ENCODE data around the gene KIRREL3. TPM values are rescaled to one million over a fixed set of nuclear protein-coding genes. Genes with fewer than 3 reads are reported as not detected.

The KIRREL3 gene
- polyA plus RNA-seq, 1 donor: 0.80 TPM

- DNase-seq (ENCODE audit: low read depth): no peak
These were observed 260.9 kb downstream of the KIRREL3 start for GRCh38 chr11:126739499-126740145.

- DNase-seq (ENCODE audit: low read depth): no peak
These were observed 262.1 kb downstream of the KIRREL3 start for GRCh38 chr11:126738295-126739031.

- DNase-seq (ENCODE audit: low read depth): no peak
These were observed 263.6 kb downstream of the KIRREL3 start for GRCh38 chr11:126736682-126737572.

- no peak for DNase-seq (ENCODE audit: low read depth)
These were observed 265.8 kb downstream of the KIRREL3 start for GRCh38 chr11:126734752-126735151.

GRCh38 chr11:126733685-126734084 is 266.9 kb downstream of the KIRREL3 start:
- DNase-seq (ENCODE audit: low read depth): no peak

- no peak for DNase-seq (ENCODE audit: low read depth)
These were observed 267.6 kb downstream of the KIRREL3 start for GRCh38 chr11:126732981-126733380.

- no peak for DNase-seq (ENCODE audit: low read depth)
These were observed 268.9 kb downstream of the KIRREL3 start for GRCh38 chr11:126731576-126732142.

GRCh38 chr11:126727381-126727780 is 273.2 kb downstream of the KIRREL3 start:
- DNase-seq (ENCODE audit: low read depth): no peak

- no peak for DNase-seq (ENCODE audit: low read depth)
These were observed 275.0 kb downstream of the KIRREL3 start for GRCh38 chr11:126725521-126725920.

- DNase-seq (ENCODE audit: low read depth): no peak
These were observed 275.5 kb downstream of the KIRREL3 start for GRCh38 chr11:126725043-126725442.

- DNase-seq (ENCODE audit: low read depth): no peak
These were observed 276.9 kb downstream of the KIRREL3 start for GRCh38 chr11:126723665-126724045.

- no peak for DNase-seq (ENCODE audit: low read depth)
These were observed 277.5 kb downstream of the KIRREL3 start for GRCh38 chr11:126722956-126723664.

GRCh38 chr11:126722006-126722736 is 278.4 kb downstream of the KIRREL3 start:
- no peak for DNase-seq (ENCODE audit: low read depth)

GRCh38 chr11:126720539-126721235 is 279.9 kb downstream of the KIRREL3 start:
- DNase-seq (ENCODE audit: low read depth): no peak

- DNase-seq (ENCODE audit: low read depth): no peak
These were observed 280.8 kb downstream of the KIRREL3 start for GRCh38 chr11:126719740-126720139.

GRCh38 chr11:126718276-126718675 is 282.3 kb downstream of the KIRREL3 start:
- no peak for DNase-seq (ENCODE audit: low read depth)

- no peak for DNase-seq (ENCODE audit: low read depth)
These were observed 284.0 kb downstream of the KIRREL3 start for GRCh38 chr11:126716456-126717083.

- DNase-seq (ENCODE audit: low read depth): no peak
These were observed 286.8 kb downstream of the KIRREL3 start for GRCh38 chr11:126713806-126714205.

GRCh38 chr11:126711977-126712625 is 288.5 kb downstream of the KIRREL3 start:
- no peak for DNase-seq (ENCODE audit: low read depth)
